SKM-1 (cell line): ENCODE data around the gene XRRA1.
"Not testable (repeated sequence)": the region's sequence is repeated elsewhere in the genome, so short reads cannot be mapped to it uniquely, and the experiment has no call there.

Experiments used
- DNase-seq: peaks from one replicate; lab custom pipeline; 2025; ENCODE audit not compliant: unreplicated experiment; lab: John Stamatoyannopoulos, UW

XRRA1 gene

GRCh38 chr11:74896311-74896710 lies 52.6 kb downstream of the XRRA1 start:
- DNase-seq = no peak

GRCh38 chr11:74895340-74896116 lies 53.4 kb downstream of the XRRA1 start:
- no peak for DNase-seq

DNA sequence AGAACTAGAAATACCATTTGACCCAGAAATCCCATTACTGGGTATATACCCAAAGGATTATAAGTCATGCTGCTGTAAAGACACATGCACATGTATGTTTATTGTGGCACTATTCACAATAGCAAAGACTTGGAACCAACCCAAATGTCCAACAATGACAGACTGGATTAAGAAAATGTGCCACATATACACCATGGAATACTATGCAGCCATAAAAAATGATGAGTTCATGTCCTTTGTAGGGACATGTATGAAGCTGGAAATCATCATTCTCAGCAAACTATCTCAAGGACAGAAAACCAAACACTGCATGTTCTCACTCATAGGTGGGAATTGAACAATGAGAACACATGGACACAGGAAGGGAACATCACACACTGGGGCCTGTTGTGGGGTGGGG lies 55.9 kb downstream of the XRRA1 start:
- not testable (repeated sequence) for DNase-seq

- DNase-seq = no peak
Measured at GRCh38 chr11:74877132-74877531, 71.8 kb downstream of the XRRA1 start.

GRCh38 chr11:74871037-74871436 lies 77.9 kb downstream of the XRRA1 start:
- DNase-seq = no peak

- peak; percentile 24 for DNase-seq
Measured at GRCh38 chr11:74870485-74870884, 78.4 kb downstream of the XRRA1 start.

DNA sequence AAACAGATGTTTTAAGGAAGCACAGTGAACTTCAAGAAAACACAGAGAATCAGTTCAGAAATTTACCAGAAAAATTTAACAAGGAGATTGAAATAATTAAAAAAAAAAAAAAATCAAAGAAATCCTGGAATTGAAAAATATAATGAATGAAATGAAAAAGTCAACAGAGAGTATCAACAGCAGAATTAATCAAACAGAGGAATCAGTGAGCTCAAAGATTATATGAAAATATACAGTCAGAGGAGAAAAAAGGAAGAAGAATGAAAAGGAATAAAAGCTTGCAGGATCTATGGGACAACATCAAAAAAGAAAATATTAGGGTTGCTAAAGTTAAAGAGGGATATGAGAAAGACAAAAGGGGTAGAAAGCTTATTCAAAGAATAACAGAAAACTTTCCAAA lies 82.3 kb downstream of the XRRA1 start:
- DNase-seq = no peak

DNA sequence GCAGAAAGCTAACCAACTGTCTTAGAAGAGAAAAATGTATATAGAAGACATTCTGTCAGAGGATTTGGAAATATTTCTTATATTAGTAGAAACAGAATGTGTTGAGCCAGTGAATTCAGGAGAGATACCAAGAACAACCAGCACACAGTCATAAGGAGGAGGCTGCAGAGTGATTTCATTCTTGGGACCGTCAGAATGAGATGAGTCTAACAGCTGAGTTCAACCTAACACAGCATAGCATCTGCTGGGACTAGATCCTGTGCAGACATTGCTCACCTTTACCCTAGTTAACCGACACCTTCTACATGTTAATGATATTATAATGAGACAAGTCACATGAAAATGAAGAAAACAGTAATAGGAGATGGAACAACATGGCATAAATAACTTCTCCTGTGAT lies 85.5 kb downstream of the XRRA1 start:
- DNase-seq = no peak

DNA sequence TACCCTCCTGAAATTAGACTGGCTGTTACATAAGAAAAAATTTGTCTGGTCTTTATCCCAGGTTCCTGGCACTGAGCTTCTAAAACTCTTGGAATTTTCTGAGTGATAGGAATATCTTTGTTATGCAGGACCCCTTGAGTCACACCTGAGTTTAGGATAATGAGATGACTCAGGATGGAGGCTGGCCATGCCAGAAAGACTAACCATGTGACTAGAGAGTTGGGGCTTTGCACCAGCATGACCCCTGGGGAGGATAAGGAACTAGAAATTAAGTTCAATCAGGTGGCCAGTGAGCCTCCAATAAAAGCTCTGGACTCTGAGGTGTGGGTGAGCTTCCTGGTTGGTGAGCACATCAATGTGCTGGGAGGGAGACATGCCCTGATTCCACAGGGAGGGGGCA lies 88.1 kb downstream of the XRRA1 start:
- DNase-seq = no peak

- no peak for DNase-seq
Measured at GRCh38 chr11:74853223-74853622, 95.7 kb downstream of the XRRA1 start.

- no peak for DNase-seq
Measured at GRCh38 chr11:74849525-74850391, 99.1 kb downstream of the XRRA1 start.

DNA sequence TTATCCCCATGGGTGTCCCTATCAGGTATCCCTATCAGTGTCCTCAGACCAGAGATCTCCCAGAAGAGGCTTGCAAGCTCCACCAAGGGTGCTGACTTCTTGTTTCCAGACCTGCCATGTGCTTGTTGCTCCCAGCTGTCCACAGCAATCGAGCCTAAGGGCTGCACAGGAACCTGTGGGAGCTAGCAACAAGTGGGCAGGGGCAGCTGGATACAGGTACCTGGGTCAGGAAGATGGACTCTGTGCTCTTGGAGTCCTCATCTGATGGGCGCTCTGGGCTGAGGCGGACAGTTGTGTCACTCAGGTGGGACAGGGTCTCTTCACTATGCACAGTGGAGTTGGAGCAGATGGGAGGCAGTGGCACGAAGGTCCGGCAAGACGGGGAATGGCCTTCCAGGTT lies 101.0 kb downstream of the XRRA1 start:
- no peak for DNase-seq

DNA sequence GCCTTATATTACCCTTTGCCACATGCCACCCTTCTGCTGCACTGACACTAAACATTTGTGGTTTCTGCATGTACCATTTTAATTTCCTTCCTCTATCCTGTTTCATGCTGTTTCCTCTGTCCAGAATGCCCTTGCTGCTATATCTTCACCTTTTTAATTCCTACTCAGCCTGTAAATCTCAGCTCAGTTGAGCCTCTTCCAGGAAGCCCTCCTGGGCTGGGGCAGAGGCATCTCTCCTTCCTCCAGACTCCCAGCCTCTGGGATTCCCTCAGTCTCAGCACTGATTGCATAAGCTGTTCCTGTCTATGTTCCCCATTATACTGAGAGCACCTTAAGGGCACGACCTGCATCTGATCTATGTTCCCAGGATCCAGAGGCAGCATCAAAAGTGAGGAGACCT lies 101.5 kb downstream of the XRRA1 start:
- no peak for DNase-seq

- no peak for DNase-seq
Measured at GRCh38 chr11:74846770-74847169, 102.1 kb downstream of the XRRA1 start.

- no peak for DNase-seq
Measured at GRCh38 chr11:74845978-74846517, 102.8 kb downstream of the XRRA1 start.

GRCh38 chr11:74844865-74845264 lies 104.0 kb downstream of the XRRA1 start:
- DNase-seq = no peak

- DNase-seq = no peak
Measured at GRCh38 chr11:74844072-74844471, 104.8 kb downstream of the XRRA1 start.

- no peak for DNase-seq
Measured at GRCh38 chr11:74842967-74843366, 105.9 kb downstream of the XRRA1 start.

- no peak for DNase-seq
Measured at GRCh38 chr11:74840486-74840885, 108.4 kb downstream of the XRRA1 start.

GRCh38 chr11:74839971-74840370 lies 108.9 kb downstream of the XRRA1 start:
- DNase-seq = no peak

DNA sequence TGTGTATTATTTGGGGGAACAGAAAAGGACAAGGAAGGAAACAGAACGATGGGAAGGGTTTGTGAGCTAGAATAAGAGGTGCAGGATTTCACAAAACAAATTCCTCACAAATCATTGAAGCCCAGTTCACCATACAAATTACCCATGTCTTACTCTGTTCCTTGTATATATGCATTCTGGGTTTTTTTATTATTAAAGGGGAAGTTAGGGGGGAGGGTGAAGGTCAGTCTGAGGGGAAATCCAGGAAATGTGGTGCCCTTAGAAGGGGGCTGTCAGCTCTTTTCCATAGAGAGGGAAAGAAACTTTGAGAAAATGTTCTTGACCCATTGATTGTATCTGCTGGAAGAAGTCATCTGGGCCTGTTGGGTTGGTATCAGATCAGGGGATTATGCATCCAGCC lies 109.4 kb downstream of the XRRA1 start:
- DNase-seq = no peak

DNA sequence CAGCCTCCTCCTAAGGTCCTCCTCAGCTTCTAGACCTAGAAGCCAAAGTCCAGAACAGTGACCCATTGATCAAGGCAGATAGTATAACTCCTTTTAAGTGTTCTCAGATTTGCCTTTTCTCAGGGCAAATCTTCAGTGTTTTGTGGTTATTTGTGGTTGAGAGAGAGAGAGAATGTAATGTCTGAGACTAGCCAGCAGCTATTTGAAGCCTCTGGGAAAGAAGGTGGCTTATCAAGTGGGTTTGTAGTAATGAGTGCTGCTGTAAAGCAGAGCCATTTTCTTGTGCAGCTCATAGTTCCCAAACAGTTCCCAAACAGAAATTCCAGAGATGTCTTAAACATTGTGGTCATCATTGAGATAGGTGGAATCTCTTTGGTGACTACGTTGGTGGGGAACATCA lies 110.7 kb downstream of the XRRA1 start:
- no peak for DNase-seq
